ENCODE results near the gene ZFP92.

Gene ZFP92

DNA sequence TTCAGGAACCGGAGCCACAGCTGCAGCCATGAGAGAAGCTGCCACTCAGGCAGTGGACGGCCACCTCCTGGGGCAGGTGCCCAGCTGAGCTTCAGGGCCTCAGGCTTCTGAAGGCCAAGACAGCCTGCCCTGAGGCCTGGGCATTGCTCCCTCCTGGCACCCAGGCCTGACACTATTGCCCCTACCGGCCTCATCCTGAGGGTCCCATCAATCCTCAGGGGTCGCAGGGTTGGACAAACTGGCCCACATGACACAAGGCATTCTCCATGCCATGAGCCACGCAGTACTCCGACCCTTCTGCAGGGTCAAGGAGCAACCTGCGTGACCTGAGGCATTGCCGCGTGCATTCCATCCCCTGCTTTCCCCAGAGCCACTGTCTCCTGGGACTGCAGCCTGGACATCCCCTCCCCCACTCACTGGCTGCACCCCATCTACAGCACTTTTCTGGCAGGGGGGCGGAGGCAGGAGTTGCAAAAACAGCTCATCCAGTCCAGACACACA, 3.0 kb upstream of the ZFP92 start:
- Histone ChIP-seq H3K9me2 (replicated peaks; ENCODE audit: insufficient read depth, low read length) (no peaks in the 10 kb centered on the region), H3K9me3 (ENCODE audit: insufficient read depth, low read length) (no peaks in the 10 kb centered on the region), H3K4me2 (ENCODE audit: low read depth, low read length, poor library complexity, severe bottlenecking) (no peak overlapping the region), H3K27ac (ENCODE audit: low read depth, low read length) (no peak overlapping the region), H3K4me3 (ENCODE audit: insufficient read depth, low read length, poor library complexity, severe bottlenecking) (no peak overlapping the region), H3K79me2 (ENCODE audit: insufficient read depth, low read length) (no peaks in the 10 kb centered on the region), H3K36me3 (ENCODE audit: low read length) (no peaks in the 10 kb centered on the region), H3F3A (ENCODE audit: insufficient read depth) (no peaks in the 10 kb centered on the region), H3K27me3 (ENCODE audit: low read length) (no peaks in the 10 kb centered on the region), H4K20me1 (ENCODE audit: low read depth, low read length) (no peaks in the 10 kb centered on the region), H3K9ac (ENCODE audit: low read length) (no peak overlapping the region), H2AFZ (ENCODE audit: low read depth, low read length, severe bottlenecking) (no peak overlapping the region)
- TF ChIP-seq, protein P1, sequence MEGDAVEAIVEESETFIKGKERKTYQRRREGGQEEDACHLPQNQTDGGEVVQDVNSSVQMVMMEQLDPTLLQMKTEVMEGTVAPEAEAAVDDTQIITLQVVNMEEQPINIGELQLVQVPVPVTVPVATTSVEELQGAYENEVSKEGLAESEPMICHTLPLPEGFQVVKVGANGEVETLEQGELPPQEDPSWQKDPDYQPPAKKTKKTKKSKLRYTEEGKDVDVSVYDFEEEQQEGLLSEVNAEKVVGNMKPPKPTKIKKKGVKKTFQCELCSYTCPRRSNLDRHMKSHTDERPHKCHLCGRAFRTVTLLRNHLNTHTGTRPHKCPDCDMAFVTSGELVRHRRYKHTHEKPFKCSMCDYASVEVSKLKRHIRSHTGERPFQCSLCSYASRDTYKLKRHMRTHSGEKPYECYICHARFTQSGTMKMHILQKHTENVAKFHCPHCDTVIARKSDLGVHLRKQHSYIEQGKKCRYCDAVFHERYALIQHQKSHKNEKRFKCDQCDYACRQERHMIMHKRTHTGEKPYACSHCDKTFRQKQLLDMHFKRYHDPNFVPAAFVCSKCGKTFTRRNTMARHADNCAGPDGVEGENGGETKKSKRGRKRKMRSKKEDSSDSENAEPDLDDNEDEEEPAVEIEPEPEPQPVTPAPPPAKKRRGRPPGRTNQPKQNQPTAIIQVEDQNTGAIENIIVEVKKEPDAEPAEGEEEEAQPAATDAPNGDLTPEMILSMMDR (IDR thresholded peaks at IDR 0.05; ENCODE audit: insufficient read depth, low read length, poor library complexity, severe bottlenecking) = no peak
- no peak for TF ChIP-seq EZH2phosphoT487 (conservative IDR thresholded peaks at IDR 0.05; ENCODE audit: low read length)

DNA sequence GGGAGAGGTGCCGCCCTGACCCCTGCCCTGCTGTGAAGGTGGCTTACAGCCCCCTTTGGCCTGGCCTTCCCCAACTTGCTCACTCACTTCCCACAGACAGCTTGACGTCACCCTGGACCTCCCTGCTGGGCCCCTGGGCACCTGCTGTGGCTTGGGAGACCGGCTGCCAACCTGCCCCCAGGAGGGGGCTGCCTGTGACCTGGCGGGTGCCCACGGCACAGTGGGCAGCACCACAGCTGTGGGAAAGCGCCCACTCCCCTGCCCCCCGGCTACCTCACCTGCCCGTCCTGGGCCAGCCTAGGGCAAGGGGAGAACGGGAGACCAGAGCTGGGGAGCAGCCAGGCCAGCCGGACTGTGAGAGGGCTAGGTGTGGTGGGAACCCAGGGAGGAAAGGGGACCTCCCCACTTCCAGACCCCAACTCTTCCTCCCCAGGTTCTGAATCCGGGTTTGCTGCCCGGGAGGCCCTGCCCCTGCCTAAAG, 2.4 kb upstream of the ZFP92 start:
- H3K4me2 ChIP-seq (ENCODE audit: low read depth, low read length, poor library complexity, severe bottlenecking) = no peak overlapping the region
- H3K27me3 ChIP-seq (ENCODE audit: low read length) = no peaks in the 10 kb centered on the region
- H3F3A ChIP-seq (ENCODE audit: insufficient read depth) = no peaks in the 10 kb centered on the region
- no peak overlapping the region for H3K27ac ChIP-seq (ENCODE audit: low read depth, low read length)
- no peak overlapping the region for H3K9ac ChIP-seq (ENCODE audit: low read length)
- no peak overlapping the region for H3K4me3 ChIP-seq (ENCODE audit: insufficient read depth, low read length, poor library complexity, severe bottlenecking)
- H3K79me2 ChIP-seq (ENCODE audit: insufficient read depth, low read length) = no peaks in the 10 kb centered on the region
- no peak overlapping the region for H2AFZ ChIP-seq (ENCODE audit: low read depth, low read length, severe bottlenecking)
- no peaks in the 10 kb centered on the region for H3K36me3 ChIP-seq (ENCODE audit: low read length)
- no peaks in the 10 kb centered on the region for H3K9me3 ChIP-seq (ENCODE audit: insufficient read depth, low read length)
- TF ChIP-seq, protein P1 (IDR thresholded peaks at IDR 0.05; ENCODE audit: insufficient read depth, low read length, poor library complexity, severe bottlenecking) = no peak
- TF ChIP-seq EZH2phosphoT487 (conservative IDR thresholded peaks at IDR 0.05; ENCODE audit: low read length) = no peak
- no peaks in the 10 kb centered on the region for H4K20me1 ChIP-seq (ENCODE audit: low read depth, low read length)
- H3K9me2 ChIP-seq (replicated peaks; ENCODE audit: insufficient read depth, low read length) = no peaks in the 10 kb centered on the region

DNA sequence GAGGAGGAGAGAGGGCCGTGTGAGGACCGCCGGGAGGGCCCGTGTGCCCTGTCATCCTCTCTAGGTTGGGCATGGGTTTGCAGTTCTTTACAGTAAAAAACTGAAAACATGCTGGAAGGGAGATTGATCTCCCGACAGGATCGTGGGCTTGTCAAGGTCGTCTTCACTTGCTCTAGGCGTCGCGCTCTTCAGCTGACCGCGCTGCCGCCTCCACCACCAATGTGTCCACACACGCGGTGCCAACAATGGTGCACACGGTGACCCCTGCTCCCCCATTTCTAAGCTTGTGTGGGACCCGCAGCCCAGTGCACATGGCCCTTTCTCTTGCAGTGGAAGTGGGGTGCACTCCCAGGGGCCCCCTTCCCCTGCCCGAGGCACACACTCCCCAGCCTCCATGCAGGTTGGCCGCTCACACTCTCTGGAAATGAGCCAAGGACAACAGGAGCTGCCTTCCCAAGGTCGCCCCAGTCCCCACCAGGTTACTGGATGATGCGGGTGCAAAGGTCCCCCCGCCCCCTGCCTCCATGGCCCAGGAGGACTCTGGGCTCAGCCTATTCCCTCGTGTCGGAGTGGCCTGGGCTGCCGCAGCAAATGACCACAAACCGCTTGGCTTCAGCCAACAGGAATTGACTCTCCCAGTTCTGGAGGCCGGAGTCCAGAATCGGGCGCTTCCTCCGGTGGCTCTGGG, 1.7 kb upstream of the ZFP92 start:
- no peak for TF ChIP-seq EZH2phosphoT487 (conservative IDR thresholded peaks at IDR 0.05; ENCODE audit: low read length)
- Histone ChIP-seq H3K4me3 (ENCODE audit: insufficient read depth, low read length, poor library complexity, severe bottlenecking) (no peak overlapping the region), H3K9me2 (replicated peaks; ENCODE audit: insufficient read depth, low read length) (no peaks in the 10 kb centered on the region), H4K20me1 (ENCODE audit: low read depth, low read length) (no peaks in the 10 kb centered on the region), H3K27ac (ENCODE audit: low read depth, low read length) (no peak overlapping the region), H3K4me2 (ENCODE audit: low read depth, low read length, poor library complexity, severe bottlenecking) (no peak overlapping the region), H3F3A (ENCODE audit: insufficient read depth) (no peaks in the 10 kb centered on the region), H3K27me3 (ENCODE audit: low read length) (no peaks in the 10 kb centered on the region), H3K9ac (ENCODE audit: low read length) (no peak overlapping the region), H3K9me3 (ENCODE audit: insufficient read depth, low read length) (no peaks in the 10 kb centered on the region), H3K79me2 (ENCODE audit: insufficient read depth, low read length) (no peaks in the 10 kb centered on the region), H3K36me3 (ENCODE audit: low read length) (no peaks in the 10 kb centered on the region), H2AFZ (ENCODE audit: low read depth, low read length, severe bottlenecking) (no peak overlapping the region)

DNA sequence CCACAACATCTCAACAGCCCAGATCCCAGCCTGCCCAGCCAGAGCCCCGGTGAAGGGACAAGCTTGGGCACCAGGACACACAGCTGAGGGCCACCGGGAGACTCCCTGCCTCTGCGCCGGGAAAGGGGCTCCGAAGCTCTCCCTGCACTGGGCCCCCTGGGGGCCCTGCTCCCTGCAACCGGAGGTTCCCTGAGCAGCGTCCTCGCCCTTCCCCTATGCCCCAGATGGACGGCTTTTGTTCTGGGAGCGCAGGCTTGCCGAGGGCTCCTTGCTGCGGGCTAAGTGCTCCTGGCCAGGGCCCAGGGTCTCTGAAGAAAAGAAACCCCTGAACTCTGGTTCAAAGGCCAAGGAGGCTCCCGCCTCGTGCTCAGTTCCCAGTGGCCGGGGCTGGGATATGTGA, 899 bp upstream of the ZFP92 start:
- Histone ChIP-seq H3K9me3 (ENCODE audit: insufficient read depth, low read length) (no peaks in the 10 kb centered on the region), H3K79me2 (ENCODE audit: insufficient read depth, low read length) (no peaks in the 10 kb centered on the region), H2AFZ (ENCODE audit: low read depth, low read length, severe bottlenecking) (no peak overlapping the region), H3K27me3 (ENCODE audit: low read length) (no peaks in the 10 kb centered on the region), H3K9me2 (replicated peaks; ENCODE audit: insufficient read depth, low read length) (no peaks in the 10 kb centered on the region), H3K27ac (ENCODE audit: low read depth, low read length) (no peak overlapping the region), H3F3A (ENCODE audit: insufficient read depth) (no peaks in the 10 kb centered on the region), H3K9ac (ENCODE audit: low read length) (no peak overlapping the region), H3K4me3 (ENCODE audit: insufficient read depth, low read length, poor library complexity, severe bottlenecking) (no peak overlapping the region), H3K4me2 (ENCODE audit: low read depth, low read length, poor library complexity, severe bottlenecking) (no peak overlapping the region), H3K36me3 (ENCODE audit: low read length) (no peaks in the 10 kb centered on the region), H4K20me1 (ENCODE audit: low read depth, low read length) (no peaks in the 10 kb centered on the region)
- no peak for TF ChIP-seq EZH2phosphoT487 (conservative IDR thresholded peaks at IDR 0.05; ENCODE audit: low read length)
- TF ChIP-seq, protein P1 (IDR thresholded peaks at IDR 0.05; ENCODE audit: insufficient read depth, low read length, poor library complexity, severe bottlenecking) = no peak

All from SU-DHL-6 (cell line).